Measurements from ENCODE around the gene FRYL.

DNA sequence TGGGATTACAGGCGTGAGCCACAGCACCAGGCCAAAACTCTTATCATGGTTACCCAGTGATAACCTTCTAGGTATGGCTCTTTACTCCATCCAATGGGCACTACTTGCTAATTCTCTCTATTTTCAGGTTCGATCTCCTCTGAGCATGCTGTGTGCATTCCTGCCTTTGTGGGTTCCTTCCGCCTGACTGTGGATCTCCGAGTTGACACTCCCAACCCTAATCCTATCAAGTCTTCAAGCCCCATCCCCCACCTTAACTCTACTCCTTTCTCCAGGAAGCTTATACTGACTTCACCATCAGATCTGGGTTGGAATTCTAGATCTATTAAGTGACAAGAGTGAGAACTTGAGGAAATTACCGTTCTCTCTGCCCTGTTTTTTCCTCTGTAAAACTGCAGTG lies 225.5 kb downstream of the FRYL start:
- TF ChIP-seq, protein P1, sequence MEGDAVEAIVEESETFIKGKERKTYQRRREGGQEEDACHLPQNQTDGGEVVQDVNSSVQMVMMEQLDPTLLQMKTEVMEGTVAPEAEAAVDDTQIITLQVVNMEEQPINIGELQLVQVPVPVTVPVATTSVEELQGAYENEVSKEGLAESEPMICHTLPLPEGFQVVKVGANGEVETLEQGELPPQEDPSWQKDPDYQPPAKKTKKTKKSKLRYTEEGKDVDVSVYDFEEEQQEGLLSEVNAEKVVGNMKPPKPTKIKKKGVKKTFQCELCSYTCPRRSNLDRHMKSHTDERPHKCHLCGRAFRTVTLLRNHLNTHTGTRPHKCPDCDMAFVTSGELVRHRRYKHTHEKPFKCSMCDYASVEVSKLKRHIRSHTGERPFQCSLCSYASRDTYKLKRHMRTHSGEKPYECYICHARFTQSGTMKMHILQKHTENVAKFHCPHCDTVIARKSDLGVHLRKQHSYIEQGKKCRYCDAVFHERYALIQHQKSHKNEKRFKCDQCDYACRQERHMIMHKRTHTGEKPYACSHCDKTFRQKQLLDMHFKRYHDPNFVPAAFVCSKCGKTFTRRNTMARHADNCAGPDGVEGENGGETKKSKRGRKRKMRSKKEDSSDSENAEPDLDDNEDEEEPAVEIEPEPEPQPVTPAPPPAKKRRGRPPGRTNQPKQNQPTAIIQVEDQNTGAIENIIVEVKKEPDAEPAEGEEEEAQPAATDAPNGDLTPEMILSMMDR (conservative IDR thresholded peaks at IDR 0.05; ENCODE audit: low read depth, low read length) = no peak
- no peak for TF ChIP-seq EZH2phosphoT487 (IDR thresholded peaks at IDR 0.05; ENCODE audit: borderline replicate concordance, low read length)
- TF ChIP-seq EZH2 (IDR thresholded peaks at IDR 0.05; ENCODE audit: low read length, unreplicated experiment) = no peak

All from PC-3 (cell line).